H4 (cell line): ENCODE data around the gene COL6A5. TPM values are rescaled to one million over a fixed set of nuclear protein-coding genes. Genes with fewer than 3 reads are reported as not detected.

ENCODE experiments used
- DNase-seq: peaks from one replicate; pipeline ENCODE4 v3.0.0-alpha.2; 2015; ENCODE audit warnings: low spot score
- total RNA-seq: library from RNA; depleted of rRNA; stranded (reverse); fragments of >200 nt; shearing (Covaris generic); gene quantifications from 2 replicates; pipeline ENCODE4 v1.2.3, GENCODE V29; 2014; rRNA removed

The COL6A5 gene
- total RNA-seq, 1 experiment from 2014 or later, result not detected

DNA sequence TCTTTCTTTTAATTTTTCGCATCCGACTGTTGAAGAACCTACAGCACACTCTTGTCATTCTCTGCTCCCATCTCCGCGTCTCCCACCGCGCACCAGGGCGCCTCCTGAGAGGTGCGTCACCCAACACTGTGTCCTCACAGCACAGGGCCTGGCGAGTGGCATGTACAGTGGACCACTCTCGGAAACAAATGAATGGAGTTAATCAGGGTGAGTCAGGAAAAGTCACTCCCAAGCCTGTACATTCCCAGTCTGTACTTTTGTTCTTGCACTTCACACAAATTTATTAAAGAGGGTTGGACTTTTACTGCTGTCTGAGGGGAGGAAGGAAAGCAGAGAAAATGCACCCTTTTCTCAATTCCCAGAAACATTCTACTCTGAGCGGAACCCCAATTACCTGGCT lies 172.1 kb downstream of the COL6A5 start:
- DNase-seq, result no peak

DNA sequence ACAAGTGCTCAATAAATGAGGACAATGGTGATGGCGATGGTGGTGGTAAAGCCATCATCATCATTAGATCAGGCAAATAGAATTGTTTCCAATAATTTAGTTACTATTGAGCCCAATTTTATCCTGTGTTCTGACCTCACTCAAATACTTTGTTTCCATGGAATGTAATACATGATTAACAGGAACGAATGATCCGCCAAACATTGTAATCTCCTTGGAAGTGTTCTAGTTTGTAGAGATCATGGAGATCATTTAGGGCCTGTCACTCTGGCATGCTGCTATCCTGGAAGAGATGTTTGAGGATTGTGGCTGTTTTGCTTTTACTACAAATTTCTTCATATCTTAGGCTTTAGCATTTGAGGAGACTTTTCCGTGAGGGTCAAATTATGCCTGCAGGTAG lies 174.3 kb downstream of the COL6A5 start:
- DNase-seq, result no peak

DNA sequence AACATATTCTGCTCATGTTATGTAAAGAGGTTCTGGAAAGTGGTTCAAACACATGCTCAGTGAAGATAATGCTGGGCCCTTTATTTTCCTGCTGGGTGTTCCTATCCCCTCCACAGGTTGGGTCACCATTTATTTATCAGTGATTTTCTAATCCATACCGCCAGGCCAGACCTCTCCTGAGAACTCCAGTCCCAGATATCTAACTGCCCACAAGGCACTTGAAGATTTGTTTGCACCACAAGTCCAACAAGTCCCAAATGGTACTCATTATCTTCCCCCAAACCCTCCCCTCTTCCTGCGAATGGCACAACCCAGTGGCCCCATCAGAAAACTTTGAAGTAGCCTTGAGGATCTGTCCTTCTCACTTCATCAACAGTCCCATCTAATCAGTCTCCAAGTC lies 176.9 kb downstream of the COL6A5 start:
- no peak for DNase-seq

DNA sequence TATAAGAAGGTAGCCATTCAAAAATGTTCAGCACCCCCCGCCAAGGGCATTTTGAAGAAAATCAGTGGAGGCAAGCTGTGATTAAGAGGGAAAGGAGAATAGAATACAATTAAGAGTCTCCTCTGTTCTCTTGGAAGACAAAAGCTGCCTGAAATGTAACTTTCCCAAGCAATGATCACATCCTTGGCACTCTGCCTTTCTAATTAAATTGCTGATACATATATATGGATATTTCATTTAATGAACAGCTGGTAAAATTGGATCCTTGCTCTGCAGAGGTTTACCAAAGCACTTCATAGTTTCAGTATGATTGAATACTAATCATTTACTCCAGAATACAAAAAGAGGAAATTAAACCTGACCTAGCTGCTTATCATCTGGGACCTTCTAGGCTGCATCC lies 182.0 kb downstream of the COL6A5 start:
- no peak for DNase-seq

DNA sequence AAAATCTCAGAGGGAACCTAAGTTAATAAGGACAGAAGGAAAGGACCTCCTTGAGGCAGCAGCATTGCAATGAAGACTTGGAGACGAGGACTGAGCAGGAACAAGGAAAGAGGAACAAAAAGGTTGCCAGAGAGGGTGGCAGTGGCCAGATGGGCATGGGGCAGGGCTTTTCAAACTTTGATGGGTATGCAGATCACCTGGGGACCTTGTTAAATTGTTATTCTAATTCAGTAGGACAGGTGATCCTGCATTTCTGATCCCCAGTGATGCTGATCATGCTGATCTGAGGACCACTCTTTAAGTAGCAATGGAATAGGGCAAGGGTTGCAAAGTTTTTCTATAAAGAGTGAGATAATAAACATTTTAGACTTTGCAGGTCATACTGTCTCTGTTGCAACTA lies 182.6 kb downstream of the COL6A5 start:
- no peak for DNase-seq

DNA sequence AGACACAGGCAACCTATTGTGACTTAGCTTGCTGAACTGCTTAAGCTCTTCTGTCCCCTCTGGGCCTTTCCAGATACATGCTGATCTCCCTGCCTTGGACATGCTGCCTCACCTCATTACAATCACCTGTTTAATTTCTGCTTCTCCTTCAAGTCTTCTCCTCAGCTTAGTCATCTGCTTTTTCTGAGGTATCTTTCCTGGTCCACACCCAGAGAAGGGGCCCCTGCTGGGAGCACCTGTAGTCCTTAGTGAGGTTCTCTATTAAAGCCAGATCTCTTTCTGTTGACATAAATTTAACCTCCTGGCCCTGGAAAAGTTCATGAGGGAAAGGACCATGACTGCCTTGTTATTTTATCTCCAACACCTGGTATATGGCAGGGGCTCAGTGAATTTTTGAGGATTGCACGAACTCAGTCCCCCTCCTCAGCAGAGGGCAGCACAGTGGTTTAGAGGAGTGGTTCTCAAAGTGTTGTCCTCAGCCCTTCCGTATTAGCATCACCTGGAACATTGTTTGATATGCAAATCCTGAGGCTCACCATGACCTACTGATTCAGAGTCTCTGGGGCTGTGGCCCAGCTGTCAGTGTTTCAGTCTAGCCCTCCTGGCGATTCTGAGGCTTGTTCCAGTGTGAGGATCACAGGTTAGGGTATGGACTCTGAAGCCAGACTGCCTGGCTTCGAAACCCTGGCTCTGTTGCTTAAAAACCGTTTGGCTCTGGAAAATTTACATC lies 184.2 kb downstream of the COL6A5 start:
- DNase-seq, result no peak

DNA sequence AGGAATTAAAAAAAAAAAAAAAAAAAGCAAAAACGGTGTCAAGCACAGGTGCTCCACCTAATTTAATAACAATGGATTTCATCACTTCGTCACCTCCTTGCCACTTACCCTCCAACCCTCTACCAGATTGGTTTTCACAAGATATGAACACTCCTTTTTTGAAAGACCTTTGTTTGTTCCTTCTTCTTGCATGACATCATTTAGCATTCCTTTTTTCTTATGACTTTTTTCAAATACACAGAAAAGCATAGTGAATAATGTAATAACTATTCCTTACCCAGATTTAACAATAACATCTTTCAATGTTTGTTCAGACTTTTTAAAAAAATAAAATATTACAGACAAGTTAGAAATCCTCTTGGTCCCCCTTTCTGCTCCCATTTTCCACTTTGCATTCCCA lies 187.8 kb downstream of the COL6A5 start:
- no peak for DNase-seq

Other genes starting within 250 kb of the COL6A5 start
- gene COL6A6, start 171.5 kb downstream of the COL6A5 start, total RNA-seq, result not detected in 2 replicates